HFFc6 (cell line): ENCODE measurements around the gene TEKT1. TPM values are rescaled to one million over a fixed set of nuclear protein-coding genes. Genes with fewer than 3 reads are reported as not detected.
A peak's percentile ranks its signal among the peaks of the same experiment; 100 is the strongest.

ENCODE experiments used
- DNase-seq: peaks from one replicate; pipeline ENCODE4 v3.0.0-alpha.2; 2018
- H3K27ac Mint-ChIP-seq: 2 replicates; pipeline ENCODE4 v1.8.0; 2020; ENCODE audit warnings: mild to moderate bottlenecking, mixed read lengths
- H3K27me3 Mint-ChIP-seq: 2 replicates; pipeline ENCODE4 v1.8.0; 2021; ENCODE audit warnings: mild to moderate bottlenecking, moderate library complexity, mixed read lengths; ENCODE audit not compliant: insufficient read depth
- H3K36me3 Mint-ChIP-seq: 2 replicates; pipeline ENCODE4 v1.8.0; 2021; ENCODE audit warnings: low read depth, mixed read lengths
- H3K4me1 Mint-ChIP-seq: 2 replicates; pipeline ENCODE4 v1.8.0; 2020; ENCODE audit warnings: low read depth, mixed read lengths
- H3K4me3 Mint-ChIP-seq: 2 replicates; pipeline ENCODE4 v1.8.0; 2020; ENCODE audit warnings: mild to moderate bottlenecking, moderate library complexity, mixed read lengths
- H3K9me3 Mint-ChIP-seq: 2 replicates; pipeline ENCODE4 v1.8.0; 2020; ENCODE audit warnings: mild to moderate bottlenecking, mixed read lengths
- total RNA-seq, 6 experiments: library from RNA; stranded (reverse); fragmentation: NEBNext Ultra II Directional; extraction: Animal tissue kit (Norgen Biotek cat#: 25700); gene quantifications; 2 replicates in 1 of 6; 3 replicates in 5 of 6; pipeline ENCODE4 v1.2.3, GENCODE V29; 2021
- TF ChIP-seq, protein P1 (sequence below): fragments of 200-600 bp; sonication (generic); IDR thresholded peaks from 2 replicates; pipeline ENCODE4 v1.5.0; 2021; ENCODE audit warnings: antibody characterized with exemption, mild to moderate bottlenecking

TEKT1 gene
- total RNA-seq, 6 experiments from 2014 or later: not detected

DNA sequence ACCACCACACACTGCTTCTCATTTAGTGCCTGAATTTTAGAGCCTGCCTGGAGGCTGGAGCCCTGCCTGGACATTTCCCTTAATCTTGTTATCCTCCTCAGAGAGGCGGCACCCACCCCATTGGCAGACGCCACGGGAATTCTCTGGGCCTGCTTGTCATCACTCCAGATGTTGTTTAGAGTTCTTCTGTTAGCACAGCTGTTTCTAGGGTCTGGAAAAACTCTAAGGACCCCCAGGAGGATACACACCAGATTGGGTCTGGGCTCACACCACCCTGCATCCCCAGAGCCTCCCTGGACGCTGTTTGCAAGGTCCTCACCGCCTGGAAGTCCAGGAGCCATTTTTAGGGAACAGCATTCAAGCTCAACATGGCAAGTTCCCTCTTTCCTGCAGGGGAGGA, 76.2 kb downstream of the TEKT1 start:
- Mint-ChIP-seq H3K27ac (peak overlapping the region; percentile 90), H3K27me3 (peaks cover 1% of the 10 kb centered on the region; the same call in 1 of the 2 replicates), H3K36me3 (no peaks in the 10 kb centered on the region), H3K9me3 (no peaks in the 10 kb centered on the region), H3K4me1 (peaks cover 51% of the 10 kb centered on the region), H3K4me3 (peak overlapping the region; percentile 91)
- TF ChIP-seq, protein P1, sequence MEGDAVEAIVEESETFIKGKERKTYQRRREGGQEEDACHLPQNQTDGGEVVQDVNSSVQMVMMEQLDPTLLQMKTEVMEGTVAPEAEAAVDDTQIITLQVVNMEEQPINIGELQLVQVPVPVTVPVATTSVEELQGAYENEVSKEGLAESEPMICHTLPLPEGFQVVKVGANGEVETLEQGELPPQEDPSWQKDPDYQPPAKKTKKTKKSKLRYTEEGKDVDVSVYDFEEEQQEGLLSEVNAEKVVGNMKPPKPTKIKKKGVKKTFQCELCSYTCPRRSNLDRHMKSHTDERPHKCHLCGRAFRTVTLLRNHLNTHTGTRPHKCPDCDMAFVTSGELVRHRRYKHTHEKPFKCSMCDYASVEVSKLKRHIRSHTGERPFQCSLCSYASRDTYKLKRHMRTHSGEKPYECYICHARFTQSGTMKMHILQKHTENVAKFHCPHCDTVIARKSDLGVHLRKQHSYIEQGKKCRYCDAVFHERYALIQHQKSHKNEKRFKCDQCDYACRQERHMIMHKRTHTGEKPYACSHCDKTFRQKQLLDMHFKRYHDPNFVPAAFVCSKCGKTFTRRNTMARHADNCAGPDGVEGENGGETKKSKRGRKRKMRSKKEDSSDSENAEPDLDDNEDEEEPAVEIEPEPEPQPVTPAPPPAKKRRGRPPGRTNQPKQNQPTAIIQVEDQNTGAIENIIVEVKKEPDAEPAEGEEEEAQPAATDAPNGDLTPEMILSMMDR: no peak
- DNase-seq: no peak

DNA sequence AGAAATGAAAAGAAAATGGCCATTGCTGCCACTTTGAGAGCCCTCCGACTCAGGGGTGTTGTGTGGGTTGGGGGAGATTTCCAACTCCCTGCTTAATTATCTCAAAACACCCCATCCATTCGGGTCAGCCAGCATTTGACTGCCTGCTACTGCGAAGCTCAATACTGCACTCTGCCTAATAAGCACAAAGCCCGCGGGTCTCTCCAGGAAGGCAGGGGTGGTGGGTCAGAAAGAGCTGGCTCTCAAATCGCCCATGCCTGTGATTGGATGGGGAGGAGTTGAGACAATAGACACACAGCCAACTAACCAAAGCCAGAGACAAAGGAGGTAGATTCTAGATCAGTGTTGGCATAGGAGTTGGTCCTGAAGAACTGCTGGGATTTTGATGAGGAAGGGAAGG, 78.0 kb downstream of the TEKT1 start:
- TF ChIP-seq, protein P1: no peak
- no peaks in the 10 kb centered on the region for H3K36me3 Mint-ChIP-seq
- no peak for DNase-seq
- peak overlapping the region; percentile 99 for H3K27ac Mint-ChIP-seq
- H3K9me3 Mint-ChIP-seq: no peaks in the 10 kb centered on the region
- peak overlapping the region; percentile 81 for H3K4me3 Mint-ChIP-seq
- peaks cover 2% of the 10 kb centered on the region; the same call in 1 of the 2 replicates for H3K27me3 Mint-ChIP-seq
- peaks cover 51% of the 10 kb centered on the region for H3K4me1 Mint-ChIP-seq

DNA sequence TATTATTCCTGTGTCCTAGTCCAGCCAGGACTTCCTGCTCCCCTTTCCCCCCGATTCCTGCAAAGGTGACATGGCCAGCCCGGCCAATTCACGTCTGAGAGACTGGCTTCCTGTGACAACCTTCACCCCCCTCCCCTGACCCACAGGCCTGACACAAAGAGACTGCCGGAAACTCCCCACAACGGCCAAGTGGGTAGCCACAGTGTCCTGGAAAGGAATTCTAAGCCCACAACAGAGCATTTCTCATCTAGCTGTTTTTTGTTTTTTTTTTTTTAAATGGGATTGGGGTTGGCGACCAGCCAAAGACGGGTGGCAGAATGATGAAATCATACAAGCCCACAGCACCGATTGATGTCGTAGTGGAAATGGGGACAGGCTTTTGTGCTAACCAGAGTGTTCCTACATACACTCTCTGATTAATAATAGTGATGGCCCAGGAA, 78.5 kb downstream of the TEKT1 start:
- H3K36me3 Mint-ChIP-seq: no peaks in the 10 kb centered on the region
- TF ChIP-seq, protein P1: no peak
- peak overlapping the region; percentile 99 for H3K27ac Mint-ChIP-seq
- DNase-seq: peak; percentile 58
- H3K4me1 Mint-ChIP-seq: peaks cover 51% of the 10 kb centered on the region
- no peaks in the 10 kb centered on the region for H3K9me3 Mint-ChIP-seq
- peaks cover 2% of the 10 kb centered on the region; the same call in 1 of the 2 replicates for H3K27me3 Mint-ChIP-seq
- peak overlapping the region; percentile 81 for H3K4me3 Mint-ChIP-seq

DNA sequence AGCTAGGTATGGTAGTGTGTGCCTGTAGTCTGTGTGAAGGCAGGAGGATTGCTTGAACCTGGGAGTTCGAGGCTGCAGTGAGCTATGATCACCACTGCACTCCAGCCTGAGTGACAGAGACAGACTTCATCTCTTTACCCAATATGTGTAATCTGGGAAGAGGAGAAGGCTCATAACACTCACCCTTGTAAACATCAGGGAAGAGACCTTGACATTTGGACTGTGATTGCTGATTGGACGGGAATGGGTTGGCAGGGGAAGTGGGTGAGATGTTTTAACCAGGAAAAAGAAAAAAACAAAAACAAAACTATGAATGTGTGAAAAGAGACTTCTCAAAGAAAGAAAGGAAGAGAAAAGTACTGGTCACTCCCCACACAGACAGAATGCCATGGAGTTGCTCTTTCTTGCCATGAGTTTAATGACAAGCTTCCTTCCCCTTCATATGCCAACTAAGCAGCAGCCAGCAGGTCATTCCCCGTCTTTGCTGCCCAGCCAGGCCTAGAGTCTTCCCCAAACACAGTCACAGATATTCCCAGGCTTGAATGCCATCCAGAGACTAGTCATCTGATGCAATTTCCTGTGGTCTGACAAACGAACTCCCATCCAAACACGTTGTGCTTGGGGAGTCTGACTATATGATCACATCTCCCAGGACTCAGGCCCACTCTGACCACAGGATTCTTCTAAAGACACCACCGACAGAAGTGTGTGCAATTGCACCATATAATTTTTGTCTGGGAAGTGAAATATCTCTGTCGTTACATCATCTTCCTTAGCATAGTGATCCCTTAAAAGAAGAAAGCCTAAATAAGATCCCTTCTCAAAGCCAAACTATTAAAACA, 79.2 kb downstream of the TEKT1 start:
- TF ChIP-seq, protein P1: no peak
- Mint-ChIP-seq H3K9me3 (no peaks in the 10 kb centered on the region), H3K4me1 (peaks cover 51% of the 10 kb centered on the region), H3K27me3 (peaks cover 2% of the 10 kb centered on the region; the same call in 1 of the 2 replicates), H3K4me3 (peak overlapping the region; percentile 81), H3K27ac (peak overlapping the region; percentile 99), H3K36me3 (no peaks in the 10 kb centered on the region)
- peak; percentile 99 for DNase-seq

DNA sequence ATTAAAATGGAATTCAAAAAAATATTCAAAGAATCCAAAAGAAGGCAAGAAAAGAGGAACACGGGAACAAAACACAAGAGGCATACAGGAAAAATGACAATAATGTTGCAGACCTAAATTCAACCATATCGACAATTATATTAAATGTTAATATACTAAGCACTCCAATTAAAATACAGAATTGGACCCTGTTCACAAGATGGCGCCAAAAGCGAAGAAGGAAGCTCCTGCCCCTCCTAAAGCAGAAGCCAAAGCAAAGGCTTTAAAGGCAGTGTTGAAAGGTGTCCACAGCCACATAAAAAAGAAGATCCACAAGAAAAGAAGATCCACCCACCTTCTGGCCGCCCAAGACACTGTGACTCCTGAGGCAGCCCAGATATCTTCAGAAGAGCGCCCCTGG, 82.0 kb downstream of the TEKT1 start:
- H3K27me3 Mint-ChIP-seq: peaks cover 2% of the 10 kb centered on the region; the same call in 1 of the 2 replicates
- DNase-seq: no peak
- H3K4me3 Mint-ChIP-seq: no peak overlapping the region
- no peak overlapping the region for H3K27ac Mint-ChIP-seq
- TF ChIP-seq, protein P1: peak; percentile 47; the same call in 1 of the 2 replicates
- H3K36me3 Mint-ChIP-seq: no peaks in the 10 kb centered on the region
- H3K4me1 Mint-ChIP-seq: peaks cover 28% of the 10 kb centered on the region
- no peaks in the 10 kb centered on the region for H3K9me3 Mint-ChIP-seq
